Stimulated activated CD4-positive, alpha-beta T cell treated with anti-CD3 and anti-CD28 coated beads, TNF-alpha, amount 100 ng/mL, for 24 hours (primary cell): Measurements from ENCODE around the gene EFNB1.
A peak's percentile ranks its signal among the peaks of the same experiment; 100 is the strongest.

Experiments
- DNase-seq, 3 experiments: peaks; one replicate each; pipeline ENCODE4 v3.0.0-alpha.2; 2020; ENCODE audit warnings: low read depth in 3 of 3

Gene EFNB1

GRCh38 chrX:68827848-68828624 is 785 bp upstream of the EFNB1 start:
- peak; percentile 51 to 77 (median 53) for DNase-seq

GRCh38 chrX:68829582-68830418 is 979 bp downstream of the EFNB1 start:
- DNase-seq, result peak in 1 of 3 experiments; percentile 8

GRCh38 chrX:68830419-68831404 is 1.9 kb downstream of the EFNB1 start:
- DNase-seq, result no peak

GRCh38 chrX:68831405-68832100 is 2.7 kb downstream of the EFNB1 start:
- no peak for DNase-seq

- peak in 1 of 3 experiments; percentile 23 for DNase-seq
Measured at GRCh38 chrX:68832101-68832416, 3.2 kb downstream of the EFNB1 start.

- no peak for DNase-seq
Measured at GRCh38 chrX:68832516-68833447, 4.0 kb downstream of the EFNB1 start.

- no peak for DNase-seq
Measured at GRCh38 chrX:68833448-68833805, 4.6 kb downstream of the EFNB1 start.

- DNase-seq, result no peak
Measured at GRCh38 chrX:68833855-68834331, 5.1 kb downstream of the EFNB1 start.

- DNase-seq, result no peak
Measured at GRCh38 chrX:68834371-68835103, 5.7 kb downstream of the EFNB1 start.

GRCh38 chrX:68835104-68835442 is 6.3 kb downstream of the EFNB1 start:
- DNase-seq, result no peak

GRCh38 chrX:68835468-68835867 is 6.6 kb downstream of the EFNB1 start:
- no peak for DNase-seq

- DNase-seq, result no peak
Measured at GRCh38 chrX:68837119-68837518, 8.3 kb downstream of the EFNB1 start.

GRCh38 chrX:68838571-68838910 is 9.7 kb downstream of the EFNB1 start:
- DNase-seq, result no peak

- no peak for DNase-seq
Measured at GRCh38 chrX:68839771-68840170, 10.9 kb downstream of the EFNB1 start.

- DNase-seq, result no peak
Measured at GRCh38 chrX:68840256-68840655, 11.4 kb downstream of the EFNB1 start.

- no peak for DNase-seq
Measured at GRCh38 chrX:68841251-68842049, 12.6 kb downstream of the EFNB1 start.

- DNase-seq, result no peak
Measured at GRCh38 chrX:68842351-68842750, 13.5 kb downstream of the EFNB1 start.

- no peak for DNase-seq
Measured at GRCh38 chrX:68842781-68843581, 14.2 kb downstream of the EFNB1 start.
